Measurements from ENCODE around the gene CEP85L.
A peak's percentile ranks its signal among the peaks of the same experiment; 100 is the strongest.

CEP85L gene

DNA sequence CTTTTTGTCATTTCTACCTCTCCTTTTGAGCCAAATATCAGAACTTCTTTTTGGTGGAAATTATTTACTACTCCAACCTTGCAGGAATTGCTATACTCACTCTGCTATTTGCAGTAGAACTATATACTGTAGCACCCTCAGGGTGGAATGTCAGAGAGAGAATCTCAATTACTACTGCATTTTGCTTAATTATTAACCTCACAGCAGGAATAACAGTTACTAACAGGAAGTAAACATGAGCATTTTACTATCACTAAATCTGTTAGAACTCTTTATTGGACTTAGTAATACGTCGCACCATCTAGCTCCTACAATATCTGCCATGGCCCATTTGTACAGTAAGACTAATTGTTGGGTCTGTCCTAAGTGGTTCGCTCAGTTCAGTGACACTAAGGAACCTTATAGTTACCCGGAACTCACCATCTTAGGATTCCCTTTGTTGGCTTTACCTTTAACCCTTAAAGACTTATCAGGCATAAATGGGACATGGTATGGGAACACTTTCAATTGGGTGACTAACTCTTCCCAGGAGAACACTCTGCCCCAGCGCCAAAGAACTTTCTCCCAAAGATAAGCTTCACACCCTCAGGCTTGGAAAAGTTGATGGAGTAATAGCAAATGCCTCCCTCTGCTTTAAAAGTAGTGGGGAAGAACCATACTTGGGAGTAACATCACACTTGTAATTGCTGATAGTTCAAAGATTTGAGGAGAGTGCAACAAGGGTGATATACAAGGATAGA, 64.5 kb downstream of the CEP85L start:
- no peak overlapping the region for H2AK5ac ChIP-seq (ENCODE audit: low read length)
- H3K4me1 ChIP-seq (ENCODE audit: control insufficient read depth in 1 of 2, insufficient read depth in 2 of 2, low read length in 2 of 2) = no peaks in the 10 kb centered on the region
- H3K27ac ChIP-seq (ENCODE audit: low read depth, low read length) = no peak overlapping the region
- no peak overlapping the region for H3K4me3 ChIP-seq (ENCODE audit: low read depth, low read length)
- H4K8ac ChIP-seq (ENCODE audit: low read depth, low read length) = no peak overlapping the region
- no peaks in the 10 kb centered on the region for H3K79me2 ChIP-seq (ENCODE audit: control insufficient read depth, insufficient read depth, low read length, poor library complexity)
- H3K4ac ChIP-seq (ENCODE audit: low read depth, low read length) = no peak overlapping the region
- H2BK12ac ChIP-seq (ENCODE audit: low read length) = no peak overlapping the region
- no peak overlapping the region for H2BK5ac ChIP-seq (ENCODE audit: low read depth, low read length, poor library complexity)
- H2BK120ac ChIP-seq (ENCODE audit: insufficient read depth, low read length, poor library complexity) = no peak overlapping the region
- no peak overlapping the region for H3K9ac ChIP-seq (ENCODE audit: low read length)
- no peak overlapping the region for H3K4me2 ChIP-seq (ENCODE audit: low read length)
- no peak overlapping the region for H2AFZ ChIP-seq (ENCODE audit: insufficient read depth, low read length, poor library complexity)
- H3K9me3 ChIP-seq (ENCODE audit: insufficient read depth, low read depth, low read length) = no peaks in the 10 kb centered on the region
- WGBS (ENCODE audit: extremely low coverage, insufficient coverage, insufficient read length) = no CpG with 5 or more reads among the region's 5 CpGs
- no peak overlapping the region for H3K23ac ChIP-seq (ENCODE audit: low read length)
- H3K79me1 ChIP-seq (ENCODE audit: low read length) = no peaks in the 10 kb centered on the region
- no peaks in the 10 kb centered on the region for H3K36me3 ChIP-seq (ENCODE audit: control insufficient read depth in 1 of 2, insufficient read depth in 2 of 2, low read length in 2 of 2)
- peak; percentile 62 to 86 for DNase-seq
- H4K91ac ChIP-seq (ENCODE audit: low read depth, low read length) = no peak overlapping the region
- no peak overlapping the region for H4K12ac ChIP-seq (ENCODE audit: low read depth, low read length)
- H3K27me3 ChIP-seq (ENCODE audit: insufficient read depth, low read length) = no peaks in the 10 kb centered on the region
- no peak overlapping the region for H3K14ac ChIP-seq (ENCODE audit: low read length)
- H3K18ac ChIP-seq (ENCODE audit: low read length) = no peak overlapping the region

DNA sequence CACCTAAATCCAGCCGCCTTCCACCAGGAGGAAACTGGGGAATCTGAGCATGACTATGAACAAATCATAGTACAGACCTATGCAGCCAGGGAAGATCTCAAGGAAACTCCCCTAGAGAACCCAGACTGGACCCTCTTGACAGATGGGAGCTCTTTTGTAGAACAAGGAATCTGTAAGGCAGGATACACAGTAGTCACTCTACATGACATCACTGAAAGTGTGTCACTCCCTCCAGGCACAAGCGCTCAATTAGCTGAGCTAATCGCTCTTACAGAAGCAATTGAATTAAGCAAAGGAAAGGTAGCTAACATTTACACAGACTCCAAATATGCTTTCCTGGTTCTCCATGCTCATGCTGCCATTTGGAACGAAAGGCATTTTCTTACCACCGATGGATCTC, 66.5 kb downstream of the CEP85L start:
- Histone ChIP-seq H3K27ac (ENCODE audit: low read depth, low read length) (no peak overlapping the region), H3K4ac (ENCODE audit: low read depth, low read length) (no peak overlapping the region), H3K4me1 (ENCODE audit: control insufficient read depth in 1 of 2, insufficient read depth in 2 of 2, low read length in 2 of 2) (peaks cover 0 to 2% of the 10 kb centered on the region in 2 experiments), H3K9ac (ENCODE audit: low read length) (no peak overlapping the region), H3K79me2 (ENCODE audit: control insufficient read depth, insufficient read depth, low read length, poor library complexity) (no peaks in the 10 kb centered on the region), H2AFZ (ENCODE audit: insufficient read depth, low read length, poor library complexity) (no peak overlapping the region), H4K8ac (ENCODE audit: low read depth, low read length) (no peak overlapping the region), H2BK12ac (ENCODE audit: low read length) (no peak overlapping the region), H3K36me3 (ENCODE audit: control insufficient read depth in 1 of 2, insufficient read depth in 2 of 2, low read length in 2 of 2) (peaks cover 0 to under 1% of the 10 kb centered on the region in 2 experiments), H4K91ac (ENCODE audit: low read depth, low read length) (no peak overlapping the region), H3K4me2 (ENCODE audit: low read length) (no peak overlapping the region), H3K14ac (ENCODE audit: low read length) (no peak overlapping the region), H4K12ac (ENCODE audit: low read depth, low read length) (no peak overlapping the region), H3K27me3 (ENCODE audit: insufficient read depth, low read length) (no peaks in the 10 kb centered on the region), H2BK120ac (ENCODE audit: insufficient read depth, low read length, poor library complexity) (no peak overlapping the region), H3K9me3 (ENCODE audit: insufficient read depth, low read depth, low read length) (no peaks in the 10 kb centered on the region), H2BK5ac (ENCODE audit: low read depth, low read length, poor library complexity) (no peak overlapping the region), H3K4me3 (ENCODE audit: low read depth, low read length) (no peak overlapping the region), H3K23ac (ENCODE audit: low read length) (no peak overlapping the region), H3K18ac (ENCODE audit: low read length) (no peak overlapping the region), H3K79me1 (ENCODE audit: low read length) (no peaks in the 10 kb centered on the region), H2AK5ac (ENCODE audit: low read length) (no peak overlapping the region)
- WGBS (ENCODE audit: extremely low coverage, insufficient coverage, insufficient read length) = no CpG with 5 or more reads among the region's 5 CpGs
- peak; percentile 47 to 56 for DNase-seq

DNA sequence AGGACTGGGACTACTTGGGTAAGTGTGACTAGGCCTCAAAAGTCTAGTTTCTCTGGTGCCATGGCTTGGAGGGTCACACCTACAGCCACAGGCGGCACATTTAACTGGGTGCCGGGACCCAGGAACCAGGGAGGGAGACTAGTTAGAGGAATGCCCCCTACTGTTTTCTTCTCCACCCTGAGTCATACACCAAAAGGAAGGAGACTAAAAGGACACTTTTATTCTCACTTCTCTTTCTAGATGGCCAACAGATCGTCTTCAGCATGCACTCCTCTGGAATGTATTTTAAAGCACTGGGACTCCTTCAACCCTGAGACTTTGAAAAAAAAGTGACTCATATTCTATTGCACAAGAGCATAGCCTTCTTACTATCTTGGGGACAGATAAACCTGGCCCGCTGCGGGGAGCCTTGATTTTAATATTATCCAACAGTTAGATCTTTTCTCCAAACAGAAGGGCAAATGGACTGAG, 69.9 kb downstream of the CEP85L start:
- Histone ChIP-seq H4K8ac (ENCODE audit: low read depth, low read length) (no peak overlapping the region), H2AFZ (ENCODE audit: insufficient read depth, low read length, poor library complexity) (no peak overlapping the region), H3K9ac (ENCODE audit: low read length) (no peak overlapping the region), H3K18ac (ENCODE audit: low read length) (no peak overlapping the region), H3K27me3 (ENCODE audit: insufficient read depth, low read length) (no peaks in the 10 kb centered on the region), H3K4ac (ENCODE audit: low read depth, low read length) (no peak overlapping the region), H3K23ac (ENCODE audit: low read length) (no peak overlapping the region), H3K4me3 (ENCODE audit: low read depth, low read length) (no peak overlapping the region), H3K79me1 (ENCODE audit: low read length) (no peaks in the 10 kb centered on the region), H3K27ac (ENCODE audit: low read depth, low read length) (no peak overlapping the region), H3K14ac (ENCODE audit: low read length) (no peak overlapping the region), H4K91ac (ENCODE audit: low read depth, low read length) (no peak overlapping the region), H3K9me3 (ENCODE audit: insufficient read depth, low read depth, low read length) (peaks cover 2% of the 10 kb centered on the region), H3K36me3 (ENCODE audit: control insufficient read depth in 1 of 2, insufficient read depth in 2 of 2, low read length in 2 of 2) (peaks cover 0 to 2% of the 10 kb centered on the region in 2 experiments), H2BK5ac (ENCODE audit: low read depth, low read length, poor library complexity) (no peak overlapping the region), H3K79me2 (ENCODE audit: control insufficient read depth, insufficient read depth, low read length, poor library complexity) (no peaks in the 10 kb centered on the region), H2BK12ac (ENCODE audit: low read length) (no peak overlapping the region), H3K4me2 (ENCODE audit: low read length) (no peak overlapping the region), H3K4me1 (ENCODE audit: control insufficient read depth in 1 of 2, insufficient read depth in 2 of 2, low read length in 2 of 2) (peaks cover 0 to 2% of the 10 kb centered on the region in 2 experiments), H2AK5ac (ENCODE audit: low read length) (no peak overlapping the region), H4K12ac (ENCODE audit: low read depth, low read length) (no peak overlapping the region), H2BK120ac (ENCODE audit: insufficient read depth, low read length, poor library complexity) (no peak overlapping the region)
- peak; percentile 41 to 90 for DNase-seq
- WGBS (ENCODE audit: extremely low coverage, insufficient coverage, insufficient read length) = no CpG with 5 or more reads among the region's 5 CpGs

DNA sequence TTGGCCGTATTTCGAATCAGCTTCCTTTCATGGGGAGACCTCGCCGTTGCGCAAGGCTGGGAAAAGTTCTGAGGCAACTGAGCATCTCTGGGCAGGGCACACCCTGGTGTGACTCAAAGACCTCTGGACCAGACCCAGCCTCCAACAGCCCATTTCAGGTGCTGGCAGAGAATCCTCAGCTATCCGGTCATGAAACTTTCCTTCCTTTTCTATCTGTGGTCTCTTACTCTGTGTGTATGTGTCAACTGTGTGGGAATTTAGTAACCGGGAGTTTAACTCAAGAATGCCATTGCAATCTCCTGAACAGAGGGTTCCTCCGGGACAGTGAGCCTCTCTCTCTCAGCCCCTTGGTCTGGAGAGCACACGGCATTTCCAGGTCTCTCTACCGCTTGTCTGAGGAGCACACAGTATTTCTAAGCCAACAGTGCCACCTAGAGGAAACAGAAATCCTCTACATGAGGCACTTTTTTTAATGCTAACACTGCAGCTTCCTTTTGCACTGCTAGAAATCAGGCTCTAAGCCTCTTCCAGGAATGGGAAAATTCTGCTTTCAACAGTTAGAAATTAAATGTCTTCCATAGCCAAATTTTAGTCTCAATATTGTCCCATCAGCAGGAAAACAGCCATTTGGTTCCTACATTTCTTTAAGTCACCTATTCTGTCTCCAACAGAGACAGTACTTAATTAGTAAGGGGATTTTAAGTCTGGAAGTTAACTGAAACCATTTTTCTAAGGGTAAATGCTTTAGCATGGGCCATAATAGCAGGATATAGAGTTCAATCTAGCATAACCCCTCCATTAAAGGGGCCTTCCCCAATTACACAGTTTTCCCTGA, 70.6 kb downstream of the CEP85L start:
- WGBS (ENCODE audit: extremely low coverage, insufficient coverage, insufficient read length) = no CpG with 5 or more reads among the region's 10 CpGs
- Histone ChIP-seq H3K18ac (ENCODE audit: low read length) (no peak overlapping the region), H3K4me2 (ENCODE audit: low read length) (no peak overlapping the region), H2AFZ (ENCODE audit: insufficient read depth, low read length, poor library complexity) (no peak overlapping the region), H2BK12ac (ENCODE audit: low read length) (no peak overlapping the region), H3K9ac (ENCODE audit: low read length) (no peak overlapping the region), H3K27me3 (ENCODE audit: insufficient read depth, low read length) (no peaks in the 10 kb centered on the region), H4K12ac (ENCODE audit: low read depth, low read length) (no peak overlapping the region), H4K8ac (ENCODE audit: low read depth, low read length) (no peak overlapping the region), H2BK120ac (ENCODE audit: insufficient read depth, low read length, poor library complexity) (no peak overlapping the region), H3K4me1 (ENCODE audit: control insufficient read depth in 1 of 2, insufficient read depth in 2 of 2, low read length in 2 of 2) (peaks cover 0 to 2% of the 10 kb centered on the region in 2 experiments), H3K27ac (ENCODE audit: low read depth, low read length) (no peak overlapping the region), H3K4me3 (ENCODE audit: low read depth, low read length) (no peak overlapping the region), H4K91ac (ENCODE audit: low read depth, low read length) (no peak overlapping the region), H3K79me2 (ENCODE audit: control insufficient read depth, insufficient read depth, low read length, poor library complexity) (no peaks in the 10 kb centered on the region), H3K4ac (ENCODE audit: low read depth, low read length) (no peak overlapping the region), H3K36me3 (ENCODE audit: control insufficient read depth in 1 of 2, insufficient read depth in 2 of 2, low read length in 2 of 2) (peaks cover 0 to 2% of the 10 kb centered on the region in 2 experiments), H3K9me3 (ENCODE audit: insufficient read depth, low read depth, low read length) (peaks cover 2% of the 10 kb centered on the region), H2BK5ac (ENCODE audit: low read depth, low read length, poor library complexity) (no peak overlapping the region), H2AK5ac (ENCODE audit: low read length) (no peak overlapping the region), H3K23ac (ENCODE audit: low read length) (no peak overlapping the region), H3K79me1 (ENCODE audit: low read length) (no peaks in the 10 kb centered on the region), H3K14ac (ENCODE audit: low read length) (no peak overlapping the region)
- DNase-seq = peak; percentile 48 to 90
